ENCODE results near the gene IGFN1.

IGFN1 gene

DNA sequence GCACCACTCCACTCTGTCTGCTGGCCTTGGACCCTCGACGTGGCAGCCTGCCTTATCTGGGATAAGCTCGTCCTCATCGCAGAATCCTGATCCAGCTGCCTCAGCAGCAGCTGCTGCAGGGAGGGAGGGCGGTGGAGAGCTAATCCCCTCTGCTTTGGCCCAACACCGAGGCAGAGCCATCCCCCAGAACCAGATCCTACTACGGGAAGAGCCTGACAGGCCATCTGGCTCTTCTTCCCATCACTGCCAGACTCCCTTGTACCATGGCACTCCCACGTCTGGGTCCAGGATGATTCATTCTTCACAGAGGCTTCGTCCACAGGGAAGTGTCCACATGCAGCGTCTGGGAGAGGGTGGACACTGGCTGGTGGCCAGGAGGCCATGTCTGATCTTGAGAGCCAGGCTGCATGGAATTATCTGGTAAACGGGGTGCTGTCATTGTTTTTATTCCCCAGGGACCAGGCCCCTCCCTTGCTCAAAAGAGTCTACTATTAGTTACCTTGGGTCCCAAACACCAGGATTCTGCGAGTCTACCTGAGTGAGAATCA lies 78.1 kb downstream of the IGFN1 start:
- no peak for DNase-seq

DNA sequence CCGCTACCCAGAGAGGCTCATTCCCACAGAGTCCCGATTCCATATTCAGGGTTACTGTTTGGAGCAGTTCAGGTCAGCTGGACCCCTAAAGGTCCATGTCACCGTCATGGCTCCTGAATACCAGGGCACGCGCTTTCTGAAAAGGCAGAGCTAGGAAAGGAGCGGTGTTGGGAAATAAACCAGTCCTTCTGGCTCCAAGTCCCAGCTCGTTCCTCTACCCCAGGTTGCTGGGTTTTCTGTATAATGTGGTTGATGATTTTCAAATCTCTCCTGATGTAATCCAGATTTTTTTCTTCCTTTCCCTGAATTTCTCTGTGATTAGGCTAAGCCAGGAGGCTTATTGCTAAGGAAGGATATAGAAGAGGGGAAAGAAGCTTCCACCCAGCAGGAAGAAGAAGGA lies 78.7 kb downstream of the IGFN1 start:
- no peak for DNase-seq

DNA sequence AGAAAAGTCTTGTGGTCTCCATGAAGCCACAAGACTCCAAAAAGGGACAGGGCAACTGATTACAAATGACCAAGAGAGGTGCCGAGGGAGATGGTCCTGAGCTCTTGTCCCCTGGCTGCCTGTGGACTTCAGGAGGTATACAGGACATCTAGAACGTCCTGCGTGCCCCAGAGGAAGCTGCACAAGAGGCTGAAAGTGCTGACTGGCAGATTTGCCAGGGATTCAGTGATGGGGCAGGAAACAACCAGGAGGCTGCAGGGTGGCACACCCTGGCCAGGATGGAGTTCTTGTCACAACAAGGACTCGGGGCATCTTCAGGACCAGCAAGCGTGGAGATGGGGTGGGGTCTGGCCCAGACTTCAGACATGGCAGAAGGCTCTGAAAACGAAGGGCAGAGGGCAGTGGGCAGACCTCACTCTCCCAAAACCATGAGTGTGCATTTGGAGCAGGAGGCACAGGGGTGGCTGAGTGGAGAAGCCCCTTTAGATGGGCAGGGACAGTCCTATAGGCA lies 79.3 kb downstream of the IGFN1 start:
- DNase-seq: no peak

DNA sequence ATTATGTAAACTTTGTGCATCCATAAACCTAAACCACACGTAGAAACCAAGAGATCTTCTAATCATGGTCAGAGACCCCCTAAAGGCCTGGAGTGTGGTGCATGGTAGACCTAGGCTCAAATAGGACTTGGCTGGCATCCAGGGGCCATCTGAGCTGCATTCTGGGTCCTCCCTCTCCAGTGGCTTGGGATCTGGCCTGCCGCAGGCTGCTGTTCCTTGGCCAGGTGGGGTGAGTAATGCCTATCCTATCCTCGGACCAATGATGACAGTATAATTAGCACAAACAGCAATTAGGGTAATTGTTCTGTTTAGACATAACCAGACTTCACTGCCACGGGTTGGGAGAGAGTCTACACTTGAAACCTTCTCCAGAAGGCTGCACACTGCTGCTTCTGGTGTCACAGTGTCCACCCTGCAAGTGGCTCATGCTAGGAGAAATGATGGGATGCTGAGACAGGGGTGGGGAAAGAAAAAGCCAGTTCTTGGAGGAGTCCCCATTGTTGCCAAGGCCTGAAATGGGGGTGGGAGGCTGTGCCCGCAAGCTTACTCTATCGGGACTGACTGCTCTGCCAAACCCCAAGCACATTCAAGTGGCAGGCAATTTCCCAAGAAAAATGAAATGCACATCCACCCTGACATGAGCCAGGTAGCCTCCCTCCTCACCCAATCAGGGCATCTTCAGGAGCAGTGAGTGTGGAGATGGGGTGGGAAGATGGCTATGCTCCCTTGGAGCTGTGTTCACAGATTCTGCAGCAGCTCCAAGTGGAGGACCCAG lies 80.2 kb downstream of the IGFN1 start:
- no peak for DNase-seq

DNA sequence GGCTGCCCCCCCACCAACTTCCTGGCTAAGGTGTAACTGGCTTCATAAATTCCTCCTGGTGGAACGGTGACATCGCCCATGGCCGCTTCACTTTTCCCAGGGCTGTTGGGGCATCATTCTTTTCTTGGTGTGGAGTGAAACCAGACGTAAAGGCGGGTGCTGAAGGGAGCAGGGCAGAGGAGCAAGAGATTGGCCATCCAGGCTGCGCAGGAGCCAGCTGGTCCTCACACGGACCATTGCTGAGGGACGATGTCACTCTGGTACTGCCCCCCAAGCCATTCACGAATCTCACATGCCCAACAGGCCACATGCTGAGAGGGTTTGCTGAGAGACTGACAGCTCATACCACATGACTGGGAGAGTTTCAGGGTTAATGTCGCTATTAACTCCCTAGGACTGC lies 82.2 kb downstream of the IGFN1 start:
- DNase-seq: no peak

DNA sequence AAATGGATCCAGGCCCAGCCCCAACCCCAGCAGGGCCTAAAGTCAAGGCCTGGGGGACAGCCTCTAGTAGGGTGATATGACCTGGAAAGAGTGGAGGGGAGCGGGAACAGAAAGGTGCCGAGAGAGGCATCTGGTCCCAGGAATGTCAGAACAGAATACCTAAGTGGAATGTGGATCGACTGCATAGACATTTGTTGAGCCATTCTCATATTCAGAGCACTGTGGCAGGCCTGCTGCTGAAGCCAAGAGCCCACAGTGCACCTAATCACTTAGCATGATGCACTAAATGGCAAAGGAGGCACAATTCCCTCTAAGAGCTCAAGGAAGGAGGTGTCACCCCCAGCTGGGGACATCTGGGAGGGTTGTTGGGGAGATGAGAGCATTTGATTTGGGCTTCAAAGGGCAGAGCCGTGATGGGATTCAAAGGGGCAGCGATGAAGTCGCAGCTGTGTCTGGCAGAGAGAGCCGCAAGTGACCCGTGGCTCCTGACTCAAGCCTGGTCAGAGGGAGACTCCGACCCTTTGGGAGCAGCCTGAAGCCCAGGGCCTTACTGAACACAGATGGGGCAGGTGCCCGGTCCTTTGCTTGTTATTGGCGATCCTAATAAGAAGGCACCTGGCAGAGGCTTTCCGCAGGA lies 84.1 kb downstream of the IGFN1 start:
- DNase-seq: no peak

DNA sequence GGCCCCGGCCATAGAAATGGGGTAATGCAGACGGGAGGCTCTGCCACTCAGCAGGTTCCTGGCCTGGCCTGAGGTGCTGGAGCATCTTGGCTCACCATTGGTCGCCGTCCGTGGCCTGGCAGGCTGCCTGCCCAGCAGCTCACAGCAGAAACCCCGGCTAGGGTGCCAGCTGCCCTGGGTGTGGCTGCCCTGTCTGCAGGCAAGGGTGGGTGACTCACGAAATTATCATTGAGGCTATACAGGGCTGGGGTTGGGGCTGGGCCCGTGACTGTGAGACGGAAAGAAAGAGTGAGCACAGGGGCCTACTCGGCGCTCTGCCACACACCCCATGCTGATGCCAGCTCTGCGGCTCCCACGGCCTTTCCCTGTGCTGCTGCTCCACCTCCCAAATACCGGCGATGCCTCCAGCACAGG lies 84.6 kb downstream of the IGFN1 start:
- DNase-seq: no peak

DNA sequence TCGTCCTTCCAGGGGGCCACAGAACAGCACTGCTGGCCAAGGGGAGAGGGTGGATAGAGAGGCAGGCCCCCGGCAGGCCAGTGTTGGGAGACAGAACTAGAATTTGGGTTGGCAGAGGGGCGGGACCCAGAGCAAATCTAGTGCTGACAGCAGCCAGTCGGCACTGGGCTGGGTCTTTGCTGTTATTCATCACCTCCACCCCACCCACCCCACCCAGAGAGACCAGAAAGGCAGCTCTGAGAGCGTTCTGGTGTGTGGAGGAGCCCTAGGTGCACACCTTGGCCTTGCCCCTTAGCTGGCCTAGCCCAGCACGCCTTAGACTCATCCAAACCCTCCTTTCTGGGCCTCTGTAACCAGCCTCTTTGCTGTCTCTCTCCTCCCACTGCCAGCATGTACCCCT lies 86.3 kb downstream of the IGFN1 start:
- no peak for DNase-seq

DNA sequence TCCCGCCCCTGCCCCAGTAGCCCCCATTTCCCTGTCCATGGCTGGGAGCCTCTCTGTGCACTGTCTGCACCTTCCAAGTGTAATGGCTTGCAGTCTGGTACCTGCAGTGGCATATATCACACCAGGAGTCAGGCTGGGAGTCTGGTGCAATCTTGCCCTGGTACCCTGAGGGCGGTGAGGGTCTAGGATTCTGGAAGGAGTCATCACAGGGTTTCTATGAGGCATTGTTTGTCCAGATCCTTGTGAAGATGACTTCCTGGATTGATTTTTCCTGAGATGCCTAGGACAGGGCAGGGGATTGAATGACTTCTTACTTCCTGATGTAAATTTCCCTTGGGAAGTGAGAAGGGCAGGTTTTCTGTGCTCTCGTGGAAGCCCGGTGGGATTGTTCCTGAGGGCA lies 86.8 kb downstream of the IGFN1 start:
- DNase-seq: no peak

Measured in inflammatory macrophage treated with lipopolysaccharide for 1 hour (primary cell).